ENCODE data around the gene C19orf85.

Gene C19orf85

GRCh38 chr19:55443824-55444480, 20.6 kb downstream of the C19orf85 start:
- TF ChIP-seq TEAD4 (IDR thresholded peaks at IDR 0.05) (no peak), EGR1 (IDR thresholded peaks at IDR 0.05) (no peak), USF1 (IDR thresholded peaks at IDR 0.05) (no peak), CREB1 (IDR thresholded peaks at IDR 0.05; ENCODE audit: low read depth) (no peak), TCF12 (IDR thresholded peaks at IDR 0.05; ENCODE audit: low read depth) (no peak), ZBTB7A (IDR thresholded peaks at IDR 0.05; ENCODE audit: low read depth) (no peak), FOXM1 (IDR thresholded peaks at IDR 0.05; ENCODE audit: borderline replicate concordance, low read depth) (no peak), EP300 (IDR thresholded peaks at IDR 0.05; ENCODE audit: borderline replicate concordance) (no peak), RAD21 (IDR thresholded peaks at IDR 0.05; ENCODE audit: low read depth) (no peak), MAX (IDR thresholded peaks at IDR 0.05) (no peak), CEBPB (IDR thresholded peaks at IDR 0.05) (no peak), REST (IDR thresholded peaks at IDR 0.05; ENCODE audit: low read depth) (no peak), TAF1 (IDR thresholded peaks at IDR 0.05; ENCODE audit: low read depth) (no peak), NFIC (IDR thresholded peaks at IDR 0.05) (no peak), YY1 (IDR thresholded peaks at IDR 0.05; ENCODE audit: low read depth) (no peak)

- TF ChIP-seq CEBPB (IDR thresholded peaks at IDR 0.05): no peak
- no peak for TF ChIP-seq CREB1 (IDR thresholded peaks at IDR 0.05; ENCODE audit: low read depth)
- TF ChIP-seq FOXM1 (IDR thresholded peaks at IDR 0.05; ENCODE audit: borderline replicate concordance, low read depth): no peak
- TF ChIP-seq EGR1 (IDR thresholded peaks at IDR 0.05): no peak
- no peak for TF ChIP-seq TAF1 (IDR thresholded peaks at IDR 0.05; ENCODE audit: low read depth)
- no peak for TF ChIP-seq USF1 (IDR thresholded peaks at IDR 0.05)
- no peak for TF ChIP-seq MAX (IDR thresholded peaks at IDR 0.05)
- TF ChIP-seq NFIC (IDR thresholded peaks at IDR 0.05): no peak
- no peak for TF ChIP-seq ZBTB7A (IDR thresholded peaks at IDR 0.05; ENCODE audit: low read depth)
- no peak for TF ChIP-seq TEAD4 (IDR thresholded peaks at IDR 0.05)
- no peak for TF ChIP-seq REST (IDR thresholded peaks at IDR 0.05; ENCODE audit: low read depth)
- TF ChIP-seq RAD21 (IDR thresholded peaks at IDR 0.05; ENCODE audit: low read depth): no peak
- no peak for TF ChIP-seq TCF12 (IDR thresholded peaks at IDR 0.05; ENCODE audit: low read depth)
- no peak for TF ChIP-seq EP300 (IDR thresholded peaks at IDR 0.05; ENCODE audit: borderline replicate concordance)
- no peak for TF ChIP-seq YY1 (IDR thresholded peaks at IDR 0.05; ENCODE audit: low read depth)
Observed at GRCh38 chr19:55443045-55443823, 21.3 kb downstream of the C19orf85 start, which contains the start of gene SHISA7. SHISA7 (minus strand) TSS chr19:55443300; CDS start chr19:55442863, 437 bp downstream.

GRCh38 chr19:55442372-55442961, 22.1 kb downstream of the C19orf85 start:
- no peak for TF ChIP-seq RAD21 (IDR thresholded peaks at IDR 0.05; ENCODE audit: low read depth)
- no peak for TF ChIP-seq TEAD4 (IDR thresholded peaks at IDR 0.05)
- no peak for TF ChIP-seq EGR1 (IDR thresholded peaks at IDR 0.05)
- TF ChIP-seq USF1 (IDR thresholded peaks at IDR 0.05): no peak; the same call in 1 of the 2 replicates
- TF ChIP-seq MAX (IDR thresholded peaks at IDR 0.05): peak; percentile 37; the same call in 1 of the 2 replicates

- TF ChIP-seq CREB1 (IDR thresholded peaks at IDR 0.05; ENCODE audit: low read depth) (no peak), CEBPB (IDR thresholded peaks at IDR 0.05) (no peak), YY1 (IDR thresholded peaks at IDR 0.05; ENCODE audit: low read depth) (no peak), USF1 (IDR thresholded peaks at IDR 0.05) (no peak), TCF12 (IDR thresholded peaks at IDR 0.05; ENCODE audit: low read depth) (no peak), ZBTB7A (IDR thresholded peaks at IDR 0.05; ENCODE audit: low read depth) (0 out of 2 replicates have a peak, but pooled peaks have one; percentile 37), TAF1 (IDR thresholded peaks at IDR 0.05; ENCODE audit: low read depth) (no peak), MAX (IDR thresholded peaks at IDR 0.05) (0 out of 2 replicates have a peak, but pooled peaks have one; percentile 56)
Observed at GRCh38 chr19:55441692-55442321, 22.7 kb downstream of the C19orf85 start.
